Hepatocyte (in vitro differentiated cells): ENCODE measurements around the gene LDB3. TPM values are rescaled to one million over a fixed set of nuclear protein-coding genes. Genes with fewer than 3 reads are reported as not detected.

Experiments
- DNase-seq: peaks from one replicate; pipeline ENCODE4 v3.0.0-alpha.2; 2016; ENCODE audit warnings: low spot score
- H2AFZ ChIP-seq: fragments of 200-600 bp; sonication (generic); 2 replicates; pipeline ENCODE4 v1.6.0; 2016; ENCODE audit warnings: antibody characterized with exemption, mild to moderate bottlenecking
- H3K27ac ChIP-seq: fragments of 200-600 bp; sonication (generic); 2 replicates; pipeline ENCODE4 v1.5.1; 2016; ENCODE audit warnings: mild to moderate bottlenecking
- H3K27me3 ChIP-seq: fragments of 200-600 bp; sonication (generic); 2 replicates; pipeline ENCODE4 v1.6.1; 2016
- H3K36me3 ChIP-seq: fragments of 200-600 bp; sonication (generic); replicated peaks from 2 replicates; pipeline ENCODE4 v1.5.1; 2016; ENCODE audit warnings: low read depth; ENCODE audit not compliant: insufficient read depth
- H3K4me1 ChIP-seq: fragments of 200-600 bp; sonication (generic); 2 replicates; pipeline ENCODE4 v1.5.1; 2016; ENCODE audit warnings: mild to moderate bottlenecking, moderate library complexity; ENCODE audit not compliant: insufficient read depth
- H3K4me2 ChIP-seq: fragments of 200-600 bp; sonication (generic); 2 replicates; pipeline ENCODE4 v1.6.0; 2016
- H3K4me3 ChIP-seq: fragments of 200-600 bp; sonication (generic); 2 replicates; pipeline ENCODE4 v1.5.1; 2016; ENCODE audit warnings: mild to moderate bottlenecking
- H3K79me2 ChIP-seq: fragments of 200-600 bp; sonication (generic); 2 replicates; pipeline ENCODE4 v1.6.0; 2017; ENCODE audit warnings: mild to moderate bottlenecking
- H3K9me2 ChIP-seq: fragments of 200-600 bp; sonication (generic); replicated peaks from 2 replicates; pipeline ENCODE4 v1.6.0; 2017; ENCODE audit warnings: mild to moderate bottlenecking; ENCODE audit not compliant: insufficient read depth
- H3K9me3 ChIP-seq: fragments of 200-600 bp; sonication (generic); 2 replicates; pipeline ENCODE4 v1.5.1; 2016; ENCODE audit warnings: low read depth, mild to moderate bottlenecking
- H4K20me1 ChIP-seq: fragments of 200-600 bp; sonication (generic); 2 replicates; pipeline ENCODE4 v1.6.0; 2016; ENCODE audit warnings: mild to moderate bottlenecking; ENCODE audit not compliant: insufficient read depth, poor library complexity, severe bottlenecking
- EZH2 ChIP-seq: fragments of 200-600 bp; sonication (generic); IDR thresholded peaks from 2 replicates; pipeline ENCODE4 v1.6.1; 2016; ENCODE audit warnings: antibody characterized with exemption, mild to moderate bottlenecking, borderline replicate concordance
- EZH2phosphoT487 ChIP-seq: fragments of 200-600 bp; sonication (generic); IDR thresholded peaks from one replicate; pipeline ENCODE4 v1.6.1; 2018; ENCODE audit warnings: antibody characterized with exemption, mild to moderate bottlenecking, low read depth, moderate library complexity; ENCODE audit not compliant: unreplicated experiment, severe bottlenecking
- WGBS: methylation state at CpG from one replicate; pipeline ENCODE4 v1.1.6; 2016; ENCODE audit warnings: low lambda C conversion rate; ENCODE audit errors: missing lambda C conversion rate; 5-methylcytosine and 5-hydroxymethylcytosine counted together
- polyA plus RNA-seq: library from polyadenylated mRNA; unstranded; fragments of >200 nt; fragmentation: Nextera tagmentation; extraction: Ambion mirVana; gene quantifications from 2 replicates; pipeline ENCODE4 v1.2.1, GENCODE V29; 2016
- total RNA-seq: library from RNA; depleted of rRNA; stranded (reverse); fragments of >200 nt; gene quantifications from 2 replicates; pipeline ENCODE4 v1.2.3, GENCODE V29; 2014
- TF ChIP-seq, protein P1 (sequence below): fragments of 200-600 bp; sonication (generic); IDR thresholded peaks from 2 replicates; pipeline ENCODE4 v1.5.1; 2016; ENCODE audit warnings: antibody characterized with exemption, mild to moderate bottlenecking; ENCODE audit not compliant: poor library complexity

Gene LDB3
- total and polyA plus RNA-seq, 2 experiments from 2014 or later: 0.31 TPM; not detected in 1

DNA sequence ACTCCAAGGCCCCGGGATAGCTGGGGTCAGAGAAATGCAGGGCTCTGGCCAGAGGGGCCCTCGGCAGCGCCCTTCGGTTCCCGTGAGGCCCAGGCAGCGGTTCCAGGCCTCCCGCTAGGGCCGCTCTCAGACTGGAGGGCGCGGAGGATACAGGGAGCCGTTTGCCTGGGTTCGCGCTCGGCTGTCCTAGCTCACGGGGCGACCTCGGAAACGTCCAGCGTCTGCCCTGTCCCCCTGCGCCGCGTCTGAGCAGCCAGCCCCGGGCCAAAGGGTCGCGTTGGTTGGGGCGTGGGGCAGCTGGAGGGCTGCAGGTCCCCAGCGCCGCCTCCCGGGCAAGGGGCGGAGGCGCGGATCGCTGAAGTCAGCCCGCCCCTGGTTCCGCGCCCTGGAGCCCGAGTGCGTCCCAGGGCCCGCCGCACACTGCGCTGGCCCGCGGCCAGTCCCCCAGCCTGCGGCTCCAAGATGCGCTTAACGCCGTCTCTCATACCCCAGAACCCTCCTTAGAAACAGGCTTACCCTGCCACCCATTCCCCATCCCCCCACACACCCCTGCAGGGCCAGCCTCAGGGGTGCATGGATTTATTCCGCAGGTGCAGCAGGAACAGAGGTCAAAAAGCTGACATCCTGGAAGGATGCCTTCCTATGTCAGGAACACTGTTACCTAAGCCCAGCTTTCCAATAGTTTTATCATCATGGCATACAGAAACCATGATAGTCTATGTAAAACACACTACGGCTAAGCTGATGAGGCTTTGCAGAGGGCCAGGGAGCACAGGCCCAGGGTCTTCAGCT, 36.1 kb upstream of the LDB3 start:
- Histone ChIP-seq H3K9me2 (no peaks in the 10 kb centered on the region), H4K20me1 (no peaks in the 10 kb centered on the region), H3K36me3 (no peaks in the 10 kb centered on the region), H3K4me2 (peak overlapping the region; percentile 92), H3K27me3 (no peaks in the 10 kb centered on the region), H2AFZ (peak overlapping the region; percentile 73), H3K4me3 (no peak overlapping the region), H3K79me2 (no peaks in the 10 kb centered on the region), H3K27ac (no peak overlapping the region), H3K9me3 (no peaks in the 10 kb centered on the region), H3K4me1 (peaks cover 12% of the 10 kb centered on the region)
- no peak for TF ChIP-seq EZH2phosphoT487
- TF ChIP-seq, protein P1, sequence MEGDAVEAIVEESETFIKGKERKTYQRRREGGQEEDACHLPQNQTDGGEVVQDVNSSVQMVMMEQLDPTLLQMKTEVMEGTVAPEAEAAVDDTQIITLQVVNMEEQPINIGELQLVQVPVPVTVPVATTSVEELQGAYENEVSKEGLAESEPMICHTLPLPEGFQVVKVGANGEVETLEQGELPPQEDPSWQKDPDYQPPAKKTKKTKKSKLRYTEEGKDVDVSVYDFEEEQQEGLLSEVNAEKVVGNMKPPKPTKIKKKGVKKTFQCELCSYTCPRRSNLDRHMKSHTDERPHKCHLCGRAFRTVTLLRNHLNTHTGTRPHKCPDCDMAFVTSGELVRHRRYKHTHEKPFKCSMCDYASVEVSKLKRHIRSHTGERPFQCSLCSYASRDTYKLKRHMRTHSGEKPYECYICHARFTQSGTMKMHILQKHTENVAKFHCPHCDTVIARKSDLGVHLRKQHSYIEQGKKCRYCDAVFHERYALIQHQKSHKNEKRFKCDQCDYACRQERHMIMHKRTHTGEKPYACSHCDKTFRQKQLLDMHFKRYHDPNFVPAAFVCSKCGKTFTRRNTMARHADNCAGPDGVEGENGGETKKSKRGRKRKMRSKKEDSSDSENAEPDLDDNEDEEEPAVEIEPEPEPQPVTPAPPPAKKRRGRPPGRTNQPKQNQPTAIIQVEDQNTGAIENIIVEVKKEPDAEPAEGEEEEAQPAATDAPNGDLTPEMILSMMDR: peak; percentile 30
- peak; percentile 70 for DNase-seq
- 8% methylated on average over 46 of the region's 49 CpGs for WGBS

DNA sequence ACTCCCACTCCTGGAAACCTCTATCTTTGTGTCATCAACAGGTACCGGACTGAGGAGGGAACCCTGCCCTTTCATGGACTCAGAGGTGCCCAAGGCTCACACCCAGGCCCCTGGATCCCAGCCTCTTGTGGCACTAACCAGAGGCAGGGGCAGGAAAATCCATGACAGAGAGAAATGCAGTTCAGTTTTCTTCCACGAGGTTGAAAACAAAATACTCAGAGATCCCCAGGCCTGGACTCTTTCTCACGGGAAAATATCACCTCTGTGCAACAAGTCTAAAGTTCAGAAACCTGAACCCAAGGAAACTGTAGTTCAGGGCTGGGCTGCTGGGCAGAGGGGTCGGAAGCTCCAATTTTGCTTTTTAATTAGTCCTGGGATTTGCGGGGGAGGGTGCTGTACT, 35.4 kb upstream of the LDB3 start:
- WGBS: 55% methylated on average over 5 of the region's 5 CpGs
- no peak for DNase-seq
- no peaks in the 10 kb centered on the region for H3K9me3 ChIP-seq
- no peaks in the 10 kb centered on the region for H3K27me3 ChIP-seq
- H3K9me2 ChIP-seq: no peaks in the 10 kb centered on the region
- peak overlapping the region; percentile 92 for H3K4me2 ChIP-seq
- TF ChIP-seq, protein P1: peak; percentile 8
- TF ChIP-seq EZH2: no peak
- no peaks in the 10 kb centered on the region for H3K79me2 ChIP-seq
- H3K27ac ChIP-seq: no peak overlapping the region
- no peak overlapping the region for H3K4me3 ChIP-seq
- no peaks in the 10 kb centered on the region for H3K36me3 ChIP-seq
- H2AFZ ChIP-seq: no peak overlapping the region
- H4K20me1 ChIP-seq: no peaks in the 10 kb centered on the region
- peaks cover 12% of the 10 kb centered on the region for H3K4me1 ChIP-seq

DNA sequence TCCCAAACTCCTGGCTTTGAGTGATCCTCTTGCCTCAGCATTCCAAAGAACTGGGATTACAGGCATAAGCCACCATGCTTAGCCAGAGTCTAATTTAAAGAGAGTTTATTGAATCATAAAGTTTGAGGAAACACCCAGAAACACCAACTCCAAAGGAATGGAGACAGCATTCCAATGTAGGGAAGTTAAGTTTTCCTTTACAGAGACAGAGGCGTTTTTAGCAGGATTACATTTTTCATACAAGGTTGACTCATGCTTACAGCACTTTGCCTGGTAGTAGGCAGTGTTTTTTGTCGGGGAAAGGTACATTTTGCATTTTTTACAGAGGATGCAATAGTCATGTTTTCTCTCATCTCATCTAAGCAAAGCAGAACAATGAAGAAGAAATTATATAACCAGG, 32.9 kb upstream of the LDB3 start:
- no peaks in the 10 kb centered on the region for H3K79me2 ChIP-seq
- DNase-seq: peak; percentile 47
- no peaks in the 10 kb centered on the region for H3K36me3 ChIP-seq
- H3K4me1 ChIP-seq: peaks cover 12% of the 10 kb centered on the region
- no peaks in the 10 kb centered on the region for H3K27me3 ChIP-seq
- no peak for TF ChIP-seq EZH2phosphoT487
- no peak for TF ChIP-seq EZH2
- TF ChIP-seq, protein P1: no peak
- no peak overlapping the region for H3K4me2 ChIP-seq
- H3K4me3 ChIP-seq: no peak overlapping the region
- no peaks in the 10 kb centered on the region for H3K9me3 ChIP-seq
- no peaks in the 10 kb centered on the region for H3K9me2 ChIP-seq
- no peak overlapping the region for H2AFZ ChIP-seq
- no peak overlapping the region for H3K27ac ChIP-seq
- no peaks in the 10 kb centered on the region for H4K20me1 ChIP-seq
- 31% methylated on average over 2 of the region's 2 CpGs for WGBS
